HG02885 (cell line): Measurements from ENCODE around the gene SIRPB2.
A peak's percentile ranks its signal among the peaks of the same experiment; 100 is the strongest.

ENCODE experiments used
- ATAC-seq: cut with Tn5 transposase; IDR thresholded peaks from one replicate; pipeline ENCODE4 v1.9.1; 2021; ENCODE audit warnings: mild to moderate bottlenecking; ENCODE audit not compliant: unreplicated experiment, poor library complexity

SIRPB2 gene

GRCh38 chr20:1491281-1491840 lies at the start of gene SIRPB2:
SIRPB2 (minus strand) TSS chr20:1491420; CDS start chr20:1491359, 61 bp downstream.
- ATAC-seq, result no peak

- ATAC-seq, result no peak
These were observed 48.7 kb upstream of the SIRPB2 start for GRCh38 chr20:1539816-1540419.

GRCh38 chr20:1538655-1539054 lies 47.4 kb upstream of the SIRPB2 start:
- ATAC-seq, result no peak

GRCh38 chr20:1537731-1538058 lies 46.5 kb upstream of the SIRPB2 start:
- no peak for ATAC-seq

- no peak for ATAC-seq
These were observed 45.9 kb upstream of the SIRPB2 start for GRCh38 chr20:1536893-1537730.

GRCh38 chr20:1535420-1536175 lies 44.4 kb upstream of the SIRPB2 start:
- peak; percentile 87 for ATAC-seq

GRCh38 chr20:1534526-1534925 lies 43.3 kb upstream of the SIRPB2 start:
- no peak for ATAC-seq

- no peak for ATAC-seq
These were observed 41.8 kb upstream of the SIRPB2 start for GRCh38 chr20:1533059-1533458.

GRCh38 chr20:1528811-1529210 lies 37.6 kb upstream of the SIRPB2 start:
- ATAC-seq, result no peak

- no peak for ATAC-seq
These were observed 36.7 kb upstream of the SIRPB2 start for GRCh38 chr20:1527923-1528322.

- no peak for ATAC-seq
These were observed 35.7 kb upstream of the SIRPB2 start for GRCh38 chr20:1526896-1527295.

- ATAC-seq, result no peak
These were observed 35.1 kb upstream of the SIRPB2 start for GRCh38 chr20:1526310-1526709.

- no peak for ATAC-seq
These were observed 32.8 kb upstream of the SIRPB2 start for GRCh38 chr20:1524004-1524403.

- ATAC-seq, result no peak
These were observed 25.8 kb upstream of the SIRPB2 start for GRCh38 chr20:1517010-1517409.

GRCh38 chr20:1513801-1514200 lies 22.6 kb upstream of the SIRPB2 start:
- ATAC-seq, result no peak

- ATAC-seq, result no peak
These were observed 18.0 kb upstream of the SIRPB2 start for GRCh38 chr20:1509237-1509636.

- ATAC-seq, result no peak
These were observed 17.4 kb upstream of the SIRPB2 start for GRCh38 chr20:1508574-1508973.

- no peak for ATAC-seq
These were observed 16.1 kb upstream of the SIRPB2 start for GRCh38 chr20:1507276-1507675.

GRCh38 chr20:1505871-1506270 lies 14.7 kb upstream of the SIRPB2 start:
- no peak for ATAC-seq

- ATAC-seq, result no peak
These were observed 14.1 kb upstream of the SIRPB2 start for GRCh38 chr20:1505361-1505760.
